HEK293 (cell line): Measurements from ENCODE around the gene NR4A3.
A peak's percentile ranks its signal among the peaks of the same experiment; 100 is the strongest.

ENCODE experiments used
- CTCF ChIA-PET: fragments of 350-600 bp; formaldehyde crosslinking; extraction: SDS; loops from one replicate; lab custom pipeline; 2021; ENCODE audit warnings: antibody characterized with exemption; lab: Yijun Ruan, JAX
- POLR2A ChIA-PET: fragments of 300-600 bp; formaldehyde crosslinking; extraction: SDS; loops from one replicate; lab custom pipeline; 2020; ENCODE audit warnings: antibody characterized with exemption, inconsistent platforms; lab: Yijun Ruan, JAX
- H3K27ac ChIP-seq: fragments of 200-500 bp; sonication (Bioruptor generic); 2 replicates; pipeline ENCODE4 v1.5.1; 2014; ENCODE audit warnings: low read depth, low read length, control low read depth, inconsistent platforms; ENCODE audit errors: extremely low read depth
- H3K36me3 ChIP-seq, 2 experiments: fragments of 200-500 bp in 1 of 2; sonication (Bioruptor generic) in 1 of 2; 1 replicate in 1 of 2; 2 replicates in 1 of 2; pipeline ENCODE4 v1.5.1; 2014 to 2017; ENCODE audit warnings: inconsistent platforms in 2 of 2, low read length in 2 of 2; ENCODE audit not compliant: control insufficient read depth in 2 of 2, insufficient read depth in 1 of 2
- H3K4me1 ChIP-seq: fragments of 200-500 bp; sonication (Bioruptor generic); 2 replicates; pipeline ENCODE4 v1.5.1; 2014; ENCODE audit warnings: mild to moderate bottlenecking, low read length, inconsistent platforms; ENCODE audit not compliant: control insufficient read depth, insufficient read depth
- H3K4me3 ChIP-seq: 2 replicates; pipeline ENCODE4 v1.5.1; 2011; ENCODE audit warnings: low read depth, mild to moderate bottlenecking, control low read depth, low read length, moderate library complexity
- H3K9me3 ChIP-seq: fragments of 200-500 bp; sonication (Bioruptor generic); 2 replicates; pipeline ENCODE4 v1.5.1; 2014; ENCODE audit warnings: low read depth, low read length, inconsistent platforms; ENCODE audit not compliant: control insufficient read depth, insufficient read depth
- GLI4 ChIP-seq: fragments of 450-650 bp; formaldehyde crosslinking; IDR thresholded peaks from 2 replicates; pipeline ENCODE4 v1.5.1; 2016; ENCODE audit warnings: missing biosample characterization, missing genetic modification characterization
- KLF8 ChIP-seq: fragments of 450-650 bp; formaldehyde crosslinking; IDR thresholded peaks from 2 replicates; pipeline ENCODE4 v1.5.1; 2016; ENCODE audit warnings: missing biosample characterization, missing genetic modification characterization
- KLF9 ChIP-seq: fragments of 450-650 bp; formaldehyde crosslinking; IDR thresholded peaks from 2 replicates; pipeline ENCODE4 v1.5.1; 2016; ENCODE audit warnings: missing biosample characterization, missing genetic modification characterization, low read depth
- MEIS1 ChIP-seq: sonication (generic); formaldehyde crosslinking; IDR thresholded peaks from 2 replicates; pipeline ENCODE4 v1.8.1; 2022; ENCODE audit warnings: missing genetic modification reagents, mild to moderate bottlenecking, borderline replicate concordance
- SALL2 ChIP-seq: fragments of 450-650 bp; formaldehyde crosslinking; IDR thresholded peaks from 2 replicates; pipeline ENCODE4 v1.5.0; 2017; ENCODE audit warnings: missing biosample characterization, mild to moderate bottlenecking, missing genetic modification characterization, borderline replicate concordance
- SCRT2 ChIP-seq: fragments of 450-650 bp; formaldehyde crosslinking; IDR thresholded peaks from 2 replicates; pipeline ENCODE4 v1.5.1; 2016; ENCODE audit warnings: missing biosample characterization, missing genetic modification characterization
- ZFP69B ChIP-seq: fragments of 450-650 bp; formaldehyde crosslinking; IDR thresholded peaks from 2 replicates; pipeline ENCODE4 v1.5.1; 2016; ENCODE audit warnings: missing biosample characterization, missing genetic modification characterization
- ZIC2 ChIP-seq: fragments of 450-650 bp; formaldehyde crosslinking; IDR thresholded peaks from 2 replicates; pipeline ENCODE4 v1.5.1; 2016; ENCODE audit warnings: missing biosample characterization, missing genetic modification characterization
- ZNF10 ChIP-seq: fragments of 450-650 bp; formaldehyde crosslinking; IDR thresholded peaks from 2 replicates; pipeline ENCODE4 v1.5.1; 2017; ENCODE audit warnings: missing biosample characterization, missing genetic modification characterization
- ZNF155 ChIP-seq: fragments of 450-650 bp; formaldehyde crosslinking; IDR thresholded peaks from 2 replicates; pipeline ENCODE4 v1.5.1; 2016; ENCODE audit warnings: missing biosample characterization, missing genetic modification characterization
- ZNF169 ChIP-seq: fragments of 450-650 bp; formaldehyde crosslinking; IDR thresholded peaks from 2 replicates; pipeline ENCODE4 v1.5.1; 2016; ENCODE audit warnings: missing biosample characterization, missing genetic modification characterization
- ZNF292 ChIP-seq: fragments of 450-650 bp; formaldehyde crosslinking; IDR thresholded peaks from 2 replicates; pipeline ENCODE4 v1.5.1; 2016; ENCODE audit warnings: low read depth, missing biosample characterization, missing genetic modification characterization, borderline replicate concordance
- ZNF350 ChIP-seq: fragments of 450-650 bp; formaldehyde crosslinking; IDR thresholded peaks from 2 replicates; pipeline ENCODE4 v1.5.0; 2017; ENCODE audit warnings: missing biosample characterization, mild to moderate bottlenecking, missing genetic modification characterization
- ZNF394 ChIP-seq: fragments of 450-650 bp; formaldehyde crosslinking; IDR thresholded peaks from 2 replicates; pipeline ENCODE4 v1.5.1; 2016; ENCODE audit warnings: missing biosample characterization, missing genetic modification characterization, mild to moderate bottlenecking, moderate library complexity, borderline replicate concordance
- ZNF426 ChIP-seq: fragments of 450-650 bp; formaldehyde crosslinking; IDR thresholded peaks from 2 replicates; pipeline ENCODE4 v1.5.1; 2017; ENCODE audit warnings: missing biosample characterization, missing genetic modification characterization, mild to moderate bottlenecking, inconsistent platforms, moderate library complexity
- ZNF623 ChIP-seq: fragments of 450-650 bp; formaldehyde crosslinking; IDR thresholded peaks from 2 replicates; pipeline ENCODE4 v1.5.1; 2016; ENCODE audit warnings: missing biosample characterization, missing genetic modification characterization
- ZNF624 ChIP-seq: fragments of 450-650 bp; formaldehyde crosslinking; IDR thresholded peaks from 2 replicates; pipeline ENCODE4 v1.5.1; 2017; ENCODE audit warnings: missing biosample characterization, missing genetic modification characterization
- ZNF626 ChIP-seq: fragments of 450-650 bp; sonication (Bioruptor Pico); formaldehyde crosslinking; IDR thresholded peaks from 2 replicates; pipeline ENCODE4 v1.5.1; 2018; ENCODE audit warnings: missing biosample characterization, missing genetic modification characterization, inconsistent platforms
- ZNF76 ChIP-seq: fragments of 450-650 bp; formaldehyde crosslinking; IDR thresholded peaks from 2 replicates; pipeline ENCODE4; 2016; ENCODE audit warnings: low read depth, missing biosample characterization, missing genetic modification characterization, borderline replicate concordance
- ZNF776 ChIP-seq: fragments of 450-650 bp; formaldehyde crosslinking; IDR thresholded peaks from 2 replicates; pipeline ENCODE4 v1.5.0; 2017; ENCODE audit warnings: missing biosample characterization, missing genetic modification characterization, borderline replicate concordance
- TF ChIP-seq, protein P1 (sequence below): fragments of 450-650 bp; formaldehyde crosslinking; IDR thresholded peaks from 2 replicates; pipeline ENCODE4 v1.5.1; 2016; ENCODE audit warnings: missing biosample characterization, missing genetic modification characterization, low read depth

Gene NR4A3

DNA sequence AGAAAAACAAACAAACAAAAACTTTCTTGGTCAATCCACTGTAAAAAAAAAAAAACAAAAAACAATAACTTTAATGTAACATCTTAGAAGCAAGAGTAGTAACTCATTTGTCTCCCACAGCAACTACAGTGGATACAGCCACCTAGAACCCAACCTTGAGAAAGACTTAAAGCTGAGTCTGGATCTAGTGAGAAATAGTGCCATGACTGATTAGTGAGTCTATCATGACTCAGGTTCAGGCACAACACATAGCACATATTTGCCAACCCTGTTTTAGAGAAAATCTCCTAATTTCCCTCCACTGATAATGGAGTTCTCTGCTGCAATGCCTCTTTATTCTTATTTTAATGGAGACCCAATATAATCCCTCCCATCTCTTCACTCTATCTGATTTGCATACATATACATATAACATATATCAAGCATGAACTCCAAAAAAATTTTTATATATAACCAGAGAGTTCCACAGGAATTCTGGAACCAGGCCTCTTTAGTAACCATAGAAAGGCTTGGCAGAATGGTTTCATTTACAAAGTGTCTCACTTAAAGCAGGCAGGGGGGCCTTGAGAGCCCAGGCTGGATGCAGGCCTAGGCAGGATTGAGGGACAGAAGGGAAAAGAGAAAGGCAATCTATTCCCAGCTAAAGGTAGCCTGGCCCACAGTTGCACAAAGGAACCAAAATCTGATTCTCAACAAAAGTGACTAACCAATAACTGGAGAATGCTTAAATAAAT, 11.9 kb upstream of the NR4A3 start:
- no peaks in the 10 kb centered on the region for H3K36me3 ChIP-seq
- H3K4me3 ChIP-seq: no peak overlapping the region
- H3K27ac ChIP-seq: no peak overlapping the region
- CTCF ChIA-PET: interaction anchor here (1.0 to 1.2 kb wide), 3 partner anchors 96 to 575 kb away, joined by 3 to 6 read pairs (median 3); no protein-coding TSS in a partner anchor
- no peak for TF ChIP-seq ZNF394 (tag by site-specific recombination)
- no peak for TF ChIP-seq ZNF76
- TF ChIP-seq ZNF624: no peak
- TF ChIP-seq ZNF626: no peak
- no peak for TF ChIP-seq ZNF623 (tag by site-specific recombination)
- TF ChIP-seq ZNF10 (tag by site-specific recombination): no peak
- TF ChIP-seq, protein P1, sequence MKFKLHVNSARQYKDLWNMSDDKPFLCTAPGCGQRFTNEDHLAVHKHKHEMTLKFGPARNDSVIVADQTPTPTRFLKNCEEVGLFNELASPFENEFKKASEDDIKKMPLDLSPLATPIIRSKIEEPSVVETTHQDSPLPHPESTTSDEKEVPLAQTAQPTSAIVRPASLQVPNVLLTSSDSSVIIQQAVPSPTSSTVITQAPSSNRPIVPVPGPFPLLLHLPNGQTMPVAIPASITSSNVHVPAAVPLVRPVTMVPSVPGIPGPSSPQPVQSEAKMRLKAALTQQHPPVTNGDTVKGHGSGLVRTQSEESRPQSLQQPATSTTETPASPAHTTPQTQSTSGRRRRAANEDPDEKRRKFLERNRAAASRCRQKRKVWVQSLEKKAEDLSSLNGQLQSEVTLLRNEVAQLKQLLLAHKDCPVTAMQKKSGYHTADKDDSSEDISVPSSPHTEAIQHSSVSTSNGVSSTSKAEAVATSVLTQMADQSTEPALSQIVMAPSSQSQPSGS (tag by site-specific recombination): no peak
- no peak for TF ChIP-seq ZNF350 (tag by site-specific recombination)
- no peak for TF ChIP-seq ZFP69B (tag by site-specific recombination)
- TF ChIP-seq SALL2 (tag by site-specific recombination): no peak
- no peak for TF ChIP-seq ZNF169 (tag by site-specific recombination)
- TF ChIP-seq ZNF292 (tag by site-specific recombination): no peak
- TF ChIP-seq ZNF155: no peak
- no peak for TF ChIP-seq KLF8 (tag by site-specific recombination)
- TF ChIP-seq GLI4 (tag by site-specific recombination): no peak
- TF ChIP-seq ZNF426 (tag by site-specific recombination): no peak
- no peak for TF ChIP-seq ZNF776 (tag by site-specific recombination)
- TF ChIP-seq KLF9 (tag by site-specific recombination): no peak
- TF ChIP-seq, all 188 proteins: peak for 0
- POLR2A ChIA-PET: no interaction called here
- H3K4me1 ChIP-seq: peaks cover 12% of the 10 kb centered on the region
- no peaks in the 10 kb centered on the region for H3K9me3 ChIP-seq

DNA sequence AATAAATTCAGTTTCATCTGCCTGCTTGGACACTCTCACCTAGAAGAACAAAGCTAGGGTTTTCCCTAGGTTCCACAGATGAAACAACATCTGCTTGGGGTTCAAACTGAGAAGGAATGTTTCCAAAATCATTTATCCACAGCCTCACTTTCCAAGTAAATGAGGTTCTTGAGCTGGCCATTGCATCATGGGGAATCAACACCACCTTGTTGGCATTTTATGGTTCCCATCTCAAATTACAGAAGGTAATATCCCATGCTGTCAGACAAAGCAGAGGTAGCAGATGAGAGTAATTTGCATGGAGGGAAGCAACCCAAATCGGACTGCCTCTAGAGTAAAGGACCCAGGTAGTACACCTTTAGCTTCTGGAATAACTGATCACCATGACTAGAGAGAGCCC, 10.5 kb upstream of the NR4A3 start:
- H3K27ac ChIP-seq: no peak overlapping the region
- CTCF ChIA-PET: interaction anchor here (1.1 to 1.7 kb wide), 3 partner anchors 8 to 577 kb away, joined by 3 to 7 read pairs (median 3); no protein-coding TSS in a partner anchor
- H3K36me3 ChIP-seq: no peaks in the 10 kb centered on the region
- H3K4me1 ChIP-seq: peaks cover 12% of the 10 kb centered on the region
- TF ChIP-seq SCRT2 (tag by site-specific recombination) (peak; percentile 82), MEIS1 (CRISPR knock-in tag) (no peak)
- H3K9me3 ChIP-seq: no peaks in the 10 kb centered on the region
- POLR2A ChIA-PET: no interaction called here
- H3K4me3 ChIP-seq: no peak overlapping the region

DNA sequence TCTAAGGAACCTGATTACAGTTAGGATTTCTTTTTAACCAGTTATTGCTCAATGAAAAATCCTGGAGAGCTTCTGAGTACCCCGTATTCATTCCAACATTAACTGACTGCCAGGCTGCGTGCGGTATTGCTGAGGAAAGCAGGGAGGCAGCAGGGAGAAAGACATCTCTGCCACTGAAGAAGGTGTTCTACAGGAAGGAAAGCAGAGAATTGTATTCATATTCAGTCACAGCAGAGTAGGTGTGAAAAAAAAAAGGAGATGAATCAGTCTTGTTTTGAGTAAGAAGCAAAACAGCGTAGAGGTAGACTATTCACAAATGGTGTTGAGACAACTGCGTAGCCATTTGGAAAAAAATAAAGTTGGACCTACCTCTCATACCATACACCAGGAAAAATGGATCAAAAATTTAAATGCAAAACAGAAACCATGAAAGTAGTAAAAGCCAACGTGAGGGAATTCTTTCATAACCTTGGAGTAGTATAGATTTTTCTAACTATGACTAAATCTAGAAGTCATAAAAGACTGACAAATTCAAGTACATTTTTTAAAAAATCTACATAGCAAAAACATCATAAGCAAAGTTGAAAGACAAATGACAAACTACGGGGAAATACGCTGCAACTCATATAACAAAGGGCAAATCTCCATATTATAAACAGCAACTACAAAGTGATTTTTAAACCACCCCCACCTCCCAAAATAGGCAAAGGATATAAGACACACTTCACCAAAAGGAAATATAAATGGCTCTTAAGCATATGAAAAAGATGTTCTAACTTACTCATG, 9.9 kb upstream of the NR4A3 start:
- ChIA-PET POLR2A (no interaction called here), CTCF (interaction anchor here (1.1 to 1.7 kb wide), 2 partner anchors 7 to 44 kb away, joined by 3 to 7 read pairs; no protein-coding TSS in a partner anchor)
- Histone ChIP-seq H3K4me1 (peaks cover 12% of the 10 kb centered on the region), H3K36me3 (no peaks in the 10 kb centered on the region), H3K27ac (no peak overlapping the region), H3K9me3 (no peaks in the 10 kb centered on the region), H3K4me3 (no peak overlapping the region)
- TF ChIP-seq ZIC2 (tag by site-specific recombination): no peak
